ENCODE results near the gene PROCR. TPM values are rescaled to one million over a fixed set of nuclear protein-coding genes. Genes with fewer than 3 reads are reported as not detected.
A peak's percentile ranks its signal among the peaks of the same experiment; 100 is the strongest.

Gene PROCR
- total and polyA plus RNA-seq, 2 donors (not counting 1 experiment from before 2014, with no cell fraction given): 24.5 to 50.5 TPM

GRCh38 chr20:35225319-35226125 lies 53.6 kb downstream of the PROCR start:
- Histone ChIP-seq H3K27me3 (ENCODE audit: control insufficient read depth, insufficient read depth, low read length) (peaks cover 14% of the 10 kb centered on the region), H2AFZ (ENCODE audit: low read length) (no peak overlapping the region), H3K9me3 (ENCODE audit: control insufficient read depth, insufficient read depth, low read depth, low read length) (no peaks in the 10 kb centered on the region), H4K20me1 (ENCODE audit: control insufficient read depth, extremely low read depth, insufficient read depth, low read length) (no peaks in the 10 kb centered on the region), H3K4me1 (ENCODE audit: control insufficient read depth, extremely low read depth, insufficient read depth, low read length) (no peaks in the 10 kb centered on the region), H3K27ac (ENCODE audit: insufficient read depth, low read length) (no peak overlapping the region), H3K4me2 (ENCODE audit: extremely low read depth, insufficient read depth, low read length) (no peak overlapping the region), H3K4me3 (replicated peaks in 1 of 4; ENCODE audit: control extremely low read depth in 1 of 4, insufficient read depth in 1 of 4, low read depth in 3 of 4, low read length in 4 of 4) (no peak overlapping the region), H3K36me3 (ENCODE audit: control insufficient read depth, insufficient read depth, low read length) (no peaks in the 10 kb centered on the region), H3K79me2 (ENCODE audit: control insufficient read depth, insufficient read depth, low read length) (no peaks in the 10 kb centered on the region), H3K9ac (ENCODE audit: insufficient read depth, low read length) (no peak overlapping the region)
- peak; percentile 46 for TF ChIP-seq EZH2 (IDR thresholded peaks at IDR 0.05; ENCODE audit: low read length, missing control alignments)
- TF ChIP-seq CTCF (conservative IDR thresholded peaks at IDR 0.05 in 1 of 2, IDR thresholded peaks at IDR 0.05 in 1 of 2; ENCODE audit: low read depth in 1 of 2, low read length in 2 of 2): no peak
- no peak for DNase-seq (ENCODE audit: low read depth in 2 of 2)

GRCh38 chr20:35226126-35226883 lies 54.4 kb downstream of the PROCR start, which contains the start of gene MMP24:
TSS of gene MMP24 (plus strand) at chr20:35226690. CDS start at chr20:35226739, 49 bp downstream.
- no peak for TF ChIP-seq CTCF (conservative IDR thresholded peaks at IDR 0.05 in 1 of 2, IDR thresholded peaks at IDR 0.05 in 1 of 2; ENCODE audit: low read depth in 1 of 2, low read length in 2 of 2)
- no peak for TF ChIP-seq EZH2 (IDR thresholded peaks at IDR 0.05; ENCODE audit: low read length, missing control alignments)
- peak within 1 kb of the TSS in 2 of 4 experiments; percentile 28 for H3K4me3 ChIP-seq (replicated peaks in 1 of 4; ENCODE audit: control extremely low read depth in 1 of 4, insufficient read depth in 1 of 4, low read depth in 3 of 4, low read length in 4 of 4)
- peak within 1 kb of the TSS; percentile 48 for H3K4me2 ChIP-seq (ENCODE audit: extremely low read depth, insufficient read depth, low read length)
- H3K36me3 ChIP-seq (ENCODE audit: control insufficient read depth, insufficient read depth, low read length): no peaks in the 10 kb centered on the region
- H3K9me3 ChIP-seq (ENCODE audit: control insufficient read depth, insufficient read depth, low read depth, low read length): no peaks in the 10 kb centered on the region
- no peak within 1 kb of the TSS for H3K27ac ChIP-seq (ENCODE audit: insufficient read depth, low read length)
- no peak within 1 kb of the TSS for H3K9ac ChIP-seq (ENCODE audit: insufficient read depth, low read length)
- no peak for DNase-seq (ENCODE audit: low read depth in 2 of 2)
- no peaks in the 10 kb centered on the region for H4K20me1 ChIP-seq (ENCODE audit: control insufficient read depth, extremely low read depth, insufficient read depth, low read length)
- no peaks in the 10 kb centered on the region for H3K79me2 ChIP-seq (ENCODE audit: control insufficient read depth, insufficient read depth, low read length)
- peaks cover 14% of the 10 kb centered on the region for H3K27me3 ChIP-seq (ENCODE audit: control insufficient read depth, insufficient read depth, low read length)
- H3K4me1 ChIP-seq (ENCODE audit: control insufficient read depth, extremely low read depth, insufficient read depth, low read length): no peaks in the 10 kb centered on the region
- no peak within 1 kb of the TSS for H2AFZ ChIP-seq (ENCODE audit: low read length)

Other genes with a start within 250 kb of the PROCR start
- gene GSS, start 216.3 kb upstream of the PROCR start, total RNA-seq: 39.0 and 71.3 TPM in 2 replicates
- gene GSS, start 216.3 kb upstream of the PROCR start, polyA plus RNA-seq: 55.3 and 68.8 TPM in 2 replicates
- gene MYH7B, start 216.2 kb upstream of the PROCR start, total RNA-seq: 0.26 and 0.33 TPM in 2 replicates
- 0.01 and 0.03 TPM in 2 replicates for gene MYH7B, start 216.2 kb upstream of the PROCR start, polyA plus RNA-seq
- 52.9 and 63.1 TPM in 2 replicates for gene TRPC4AP, start 79.3 kb upstream of the PROCR start, total RNA-seq
- gene TRPC4AP, start 79.3 kb upstream of the PROCR start, polyA plus RNA-seq: 86.7 and 89.7 TPM in 2 replicates
- 61.4 and 99.4 TPM in 2 replicates for gene EDEM2, start 24.7 kb upstream of the PROCR start, total RNA-seq
- 23.8 and 25.3 TPM in 2 replicates for gene EDEM2, start 24.7 kb upstream of the PROCR start, polyA plus RNA-seq
- under 0.01 and 0.17 TPM in 2 replicates for gene MMP24, start 54.6 kb downstream of the PROCR start, total RNA-seq
- 0.21 and 0.49 TPM in 2 replicates for gene MMP24, start 54.6 kb downstream of the PROCR start, polyA plus RNA-seq
- gene MMP24OS, start 106.0 kb downstream of the PROCR start, total RNA-seq: 24.4 and 30.1 TPM in 2 replicates
- gene MMP24OS, start 106.0 kb downstream of the PROCR start, polyA plus RNA-seq: 40.4 and 44.1 TPM in 2 replicates
- 111 and 117 TPM in 2 replicates for gene EIF6, start 112.7 kb downstream of the PROCR start, total RNA-seq
- 156 and 187 TPM in 2 replicates for gene EIF6, start 112.7 kb downstream of the PROCR start, polyA plus RNA-seq
- not detected in 2 replicates for gene FAM83C, start 120.4 kb downstream of the PROCR start, total RNA-seq
- gene FAM83C, start 120.4 kb downstream of the PROCR start, polyA plus RNA-seq: 0.02 TPM in 1 of 2 replicates, not detected in the other
- gene UQCC1, start 239.9 kb downstream of the PROCR start, total RNA-seq: 31.3 and 41.1 TPM in 2 replicates
- gene UQCC1, start 239.9 kb downstream of the PROCR start, polyA plus RNA-seq: 31.1 and 36.5 TPM in 2 replicates